ENCODE results near the gene SOD1.

- TF ChIP-seq, protein P1, sequence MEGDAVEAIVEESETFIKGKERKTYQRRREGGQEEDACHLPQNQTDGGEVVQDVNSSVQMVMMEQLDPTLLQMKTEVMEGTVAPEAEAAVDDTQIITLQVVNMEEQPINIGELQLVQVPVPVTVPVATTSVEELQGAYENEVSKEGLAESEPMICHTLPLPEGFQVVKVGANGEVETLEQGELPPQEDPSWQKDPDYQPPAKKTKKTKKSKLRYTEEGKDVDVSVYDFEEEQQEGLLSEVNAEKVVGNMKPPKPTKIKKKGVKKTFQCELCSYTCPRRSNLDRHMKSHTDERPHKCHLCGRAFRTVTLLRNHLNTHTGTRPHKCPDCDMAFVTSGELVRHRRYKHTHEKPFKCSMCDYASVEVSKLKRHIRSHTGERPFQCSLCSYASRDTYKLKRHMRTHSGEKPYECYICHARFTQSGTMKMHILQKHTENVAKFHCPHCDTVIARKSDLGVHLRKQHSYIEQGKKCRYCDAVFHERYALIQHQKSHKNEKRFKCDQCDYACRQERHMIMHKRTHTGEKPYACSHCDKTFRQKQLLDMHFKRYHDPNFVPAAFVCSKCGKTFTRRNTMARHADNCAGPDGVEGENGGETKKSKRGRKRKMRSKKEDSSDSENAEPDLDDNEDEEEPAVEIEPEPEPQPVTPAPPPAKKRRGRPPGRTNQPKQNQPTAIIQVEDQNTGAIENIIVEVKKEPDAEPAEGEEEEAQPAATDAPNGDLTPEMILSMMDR (IDR thresholded peaks at IDR 0.05) = no peak
- TF ChIP-seq POLR2AphosphoS5 (IDR thresholded peaks at IDR 0.05) (no peak), POLR2A (IDR thresholded peaks at IDR 0.05) (no peak)
These were observed 36.9 kb downstream of the SOD1 start for GRCh38 chr21:31696424-31696823.
